Spleen (tissue), 11 donors: ENCODE results near the gene SNCAIP. TPM values are rescaled to one million over a fixed set of nuclear protein-coding genes. Genes with fewer than 3 reads are reported as not detected.

Source experiments
- DNase-seq: peaks from one replicate; pipeline ENCODE4 v3.0.0-alpha.2; 2020
- H3K27ac ChIP-seq, 8 donors: fragments of 200-600 bp; sonication (generic) in 7 of 8; 1 replicate in 4 of 8; 2 replicates in 4 of 8; pipeline versions ENCODE4 v1.5.0 to v1.8.0; 2016 to 2021; ENCODE audit warnings: inconsistent platforms in 4 of 8, mild to moderate bottlenecking in 4 of 8, moderate library complexity in 1 of 8
- H3K27me3 ChIP-seq, 7 donors: fragments of 200-600 bp; sonication (generic) in 6 of 7; replicated peaks in 1 of 7; 1 replicate in 4 of 7; 2 replicates in 3 of 7; pipeline versions ENCODE4 v1.5.0 to v1.8.0; 2016 to 2021; ENCODE audit warnings: inconsistent platforms in 3 of 7, mild to moderate bottlenecking in 1 of 7
- H3K36me3 ChIP-seq, 6 donors: fragments of 200-600 bp; sonication (generic) in 5 of 6; 1 replicate in 4 of 6; 2 replicates in 2 of 6; pipeline versions ENCODE4 v1.5.0 to v1.8.0; 2016 to 2021; ENCODE audit warnings: inconsistent platforms in 2 of 6
- H3K4me1 ChIP-seq, 6 donors: fragments of 200-600 bp; sonication (generic) in 5 of 6; 1 replicate in 3 of 6; 2 replicates in 3 of 6; pipeline versions ENCODE4 v1.5.0 to v1.8.0; 2016 to 2021; ENCODE audit warnings: inconsistent platforms in 3 of 6
- H3K4me3 ChIP-seq, 8 donors: fragments of 200-600 bp; sonication (generic) in 7 of 8; 1 replicate in 4 of 8; 2 replicates in 4 of 8; pipeline versions ENCODE4 v1.5.0 to v1.8.0; 2016 to 2021; ENCODE audit warnings: inconsistent platforms in 4 of 8, mild to moderate bottlenecking in 4 of 8, moderate library complexity in 2 of 8
- H3K9me3 ChIP-seq, 8 donors: fragments of 200-600 bp; sonication (generic) in 7 of 8; 1 replicate in 4 of 8; 2 replicates in 4 of 8; pipeline versions ENCODE4 v1.5.0 to v1.8.0; 2016 to 2021; ENCODE audit warnings: inconsistent platforms in 4 of 8
- POLR2A ChIP-seq, 3 donors: fragments of 450-650 bp; IDR thresholded peaks; one replicate each; pipeline ENCODE4 v1.5.1; 2017; ENCODE audit warnings: antibody characterized with exemption in 3 of 3, mild to moderate bottlenecking in 1 of 3
- POLR2AphosphoS5 ChIP-seq, 3 donors: sonication (generic); formaldehyde crosslinking; IDR thresholded peaks; one replicate each; pipeline ENCODE4 v1.5.1; 2017; ENCODE audit warnings: antibody characterized with exemption in 3 of 3
- WGBS, 5 donors: extraction: QIAGEN DNeasy Blood & Tissue Kit in 3 of 5; methylation state at CpG; one replicate each; pipeline versions ENCODE4 v1.1.5 to v1.1.7; 2013 to 2018; 5-methylcytosine and 5-hydroxymethylcytosine counted together
- intact Hi-C: fragments of 100-400 bp; cut with DNase I; formaldehyde crosslinking; loops from one replicate; pipeline ENCODE4 v1.15.0; 2023; ENCODE audit warnings: low total_unique reads
- polyA plus RNA-seq, 3 donors: library from polyadenylated mRNA; stranded (reverse); fragments of 200-250 nt; gene quantifications; one replicate each; pipeline ENCODE4 v1.2.1, GENCODE V29; 2013
- total RNA-seq, 7 donors: library from RNA; depleted of rRNA in 3 of 7; stranded (reverse); fragments of >200 nt in 3 of 7; fragmentation: NEBNext Ultra II Directional in 4 of 7; extraction: Animal tissue kit (Norgen Biotek cat#: 25700) in 4 of 7; gene quantifications; one replicate each; pipeline versions ENCODE4 v1.1.0 to v1.2.1, GENCODE V29; 2016 to 2021
- TF ChIP-seq, protein P1 (sequence below), 11 experiments: fragments of 200-600 bp in 7 of 11; fragments of 450-650 bp in 4 of 11; sonication (generic) in 4 of 11; IDR thresholded peaks in 8 of 11; conservative IDR thresholded peaks in 3 of 11; 1 replicate in 7 of 11; 2 replicates in 4 of 11; pipeline versions ENCODE4 v1.4.0 to v1.8.0; 2016 to 2021; ENCODE audit warnings: antibody characterized with exemption in 11 of 11, inconsistent platforms in 4 of 11, mild to moderate bottlenecking in 1 of 11
- donor health status: healthy with polysubstance abuse.
- donor health status: DM: no; HTN: no; CAD: no; lungs with moderate emphysema.
- donor health status: DM: no; HTN: no; CAD: no.
- donor health status: Bipolar disorder and iron deficiency.
- donor health status: healthy.
- donor health status: DM: no; HTN: no; CAD: no.
- donor health status: DM: yes; HTN: yes; CAD: no.

The SNCAIP gene
- total and polyA plus RNA-seq, 10 donors, result 5.4 to 51.3 (median 17.8) TPM

DNA sequence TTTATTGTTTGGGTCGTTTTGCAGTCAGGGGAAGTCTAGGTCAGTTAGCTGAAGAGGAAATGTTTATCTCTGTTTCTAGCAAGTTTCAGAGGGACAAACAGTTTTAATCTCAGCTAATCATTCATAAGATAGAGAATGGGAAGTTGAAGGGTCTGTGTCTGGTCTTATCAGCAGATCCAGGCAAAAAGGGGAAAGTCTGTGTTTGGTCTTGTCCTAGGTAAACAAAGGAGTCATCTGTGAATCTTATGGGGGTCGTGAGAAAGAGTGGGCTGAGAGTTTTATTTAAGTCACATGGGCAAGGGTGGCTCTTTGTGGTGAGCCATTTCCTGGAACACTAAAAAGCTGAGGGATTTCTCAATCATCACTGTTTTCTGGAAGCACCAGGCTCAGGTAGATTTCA lies 5.6 kb upstream of the SNCAIP start:
- Histone ChIP-seq H3K4me3 (no peak overlapping the region), H3K9me3 (peaks cover 0 to 8% (median 0%) of the 10 kb centered on the region in 8 donors), H3K4me1 (peaks cover 0 to 4% (median 0%) of the 10 kb centered on the region in 6 donors), H3K27me3 (peaks cover 0 to 22% (median 7%) of the 10 kb centered on the region in 7 donors), H3K27ac (no peak overlapping the region), H3K36me3 (no peaks in the 10 kb centered on the region)
- intact Hi-C loops, result no loop called here
- TF ChIP-seq POLR2A (IDR thresholded peaks at IDR 0.05), result no peak
- TF ChIP-seq POLR2AphosphoS5 (IDR thresholded peaks at IDR 0.05), result no peak
- TF ChIP-seq, protein P1, sequence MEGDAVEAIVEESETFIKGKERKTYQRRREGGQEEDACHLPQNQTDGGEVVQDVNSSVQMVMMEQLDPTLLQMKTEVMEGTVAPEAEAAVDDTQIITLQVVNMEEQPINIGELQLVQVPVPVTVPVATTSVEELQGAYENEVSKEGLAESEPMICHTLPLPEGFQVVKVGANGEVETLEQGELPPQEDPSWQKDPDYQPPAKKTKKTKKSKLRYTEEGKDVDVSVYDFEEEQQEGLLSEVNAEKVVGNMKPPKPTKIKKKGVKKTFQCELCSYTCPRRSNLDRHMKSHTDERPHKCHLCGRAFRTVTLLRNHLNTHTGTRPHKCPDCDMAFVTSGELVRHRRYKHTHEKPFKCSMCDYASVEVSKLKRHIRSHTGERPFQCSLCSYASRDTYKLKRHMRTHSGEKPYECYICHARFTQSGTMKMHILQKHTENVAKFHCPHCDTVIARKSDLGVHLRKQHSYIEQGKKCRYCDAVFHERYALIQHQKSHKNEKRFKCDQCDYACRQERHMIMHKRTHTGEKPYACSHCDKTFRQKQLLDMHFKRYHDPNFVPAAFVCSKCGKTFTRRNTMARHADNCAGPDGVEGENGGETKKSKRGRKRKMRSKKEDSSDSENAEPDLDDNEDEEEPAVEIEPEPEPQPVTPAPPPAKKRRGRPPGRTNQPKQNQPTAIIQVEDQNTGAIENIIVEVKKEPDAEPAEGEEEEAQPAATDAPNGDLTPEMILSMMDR (IDR thresholded peaks at IDR 0.05 in 8 of 11, conservative IDR thresholded peaks at IDR 0.05 in 3 of 11), result no peak
- WGBS, 5 donors, result 4 to 12% (median 8%) methylated on average over 2 of the region's 2 CpGs
- DNase-seq, result no peak

DNA sequence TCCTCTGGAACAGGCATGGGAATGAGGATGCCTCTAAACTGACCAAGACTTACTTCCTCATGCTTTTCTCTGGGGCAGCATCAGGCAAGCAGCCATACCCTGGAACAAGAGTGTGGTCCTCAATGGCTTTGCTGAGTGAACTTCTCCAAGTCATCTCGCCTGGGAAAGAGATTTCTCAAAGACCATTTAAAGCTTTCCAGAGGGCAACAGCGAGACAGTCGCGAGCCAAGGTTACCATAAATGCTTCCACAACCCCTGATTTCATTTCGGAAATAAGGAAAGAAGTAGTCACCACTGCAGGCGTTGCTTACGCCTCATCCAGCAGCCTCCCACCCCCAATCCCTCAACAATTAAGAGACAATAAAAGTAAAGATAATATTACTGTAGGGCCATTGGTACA lies 1.1 kb upstream of the SNCAIP start:
- 60 to 79% (median 65%) methylated on average over 7 of the region's 7 CpGs for WGBS, 5 donors
- H3K27me3 ChIP-seq, result peaks cover 0 to 64% (median 15%) of the 10 kb centered on the region in 7 donors
- H3K36me3 ChIP-seq, result no peaks in the 10 kb centered on the region
- TF ChIP-seq POLR2A (IDR thresholded peaks at IDR 0.05), result no peak
- no peak for TF ChIP-seq POLR2AphosphoS5 (IDR thresholded peaks at IDR 0.05)
- TF ChIP-seq, protein P1 (IDR thresholded peaks at IDR 0.05 in 8 of 11, conservative IDR thresholded peaks at IDR 0.05 in 3 of 11), result no peak
- H3K9me3 ChIP-seq, result peaks cover 0 to 8% (median 0%) of the 10 kb centered on the region in 8 donors
- intact Hi-C loops, result loop anchor here (10.0 kb wide), 1 partner anchor 84 kb away; no protein-coding TSS in a partner anchor
- H3K27ac ChIP-seq, result peak overlapping the region in 6 of 8 donors; percentile 48 to 86 (median 79)
- DNase-seq, result no peak
- H3K4me1 ChIP-seq, result peaks cover 0 to 23% (median 13%) of the 10 kb centered on the region in 6 donors
- peak overlapping the region in 4 of 8 donors; percentile 26 to 70 (median 54) for H3K4me3 ChIP-seq

DNA sequence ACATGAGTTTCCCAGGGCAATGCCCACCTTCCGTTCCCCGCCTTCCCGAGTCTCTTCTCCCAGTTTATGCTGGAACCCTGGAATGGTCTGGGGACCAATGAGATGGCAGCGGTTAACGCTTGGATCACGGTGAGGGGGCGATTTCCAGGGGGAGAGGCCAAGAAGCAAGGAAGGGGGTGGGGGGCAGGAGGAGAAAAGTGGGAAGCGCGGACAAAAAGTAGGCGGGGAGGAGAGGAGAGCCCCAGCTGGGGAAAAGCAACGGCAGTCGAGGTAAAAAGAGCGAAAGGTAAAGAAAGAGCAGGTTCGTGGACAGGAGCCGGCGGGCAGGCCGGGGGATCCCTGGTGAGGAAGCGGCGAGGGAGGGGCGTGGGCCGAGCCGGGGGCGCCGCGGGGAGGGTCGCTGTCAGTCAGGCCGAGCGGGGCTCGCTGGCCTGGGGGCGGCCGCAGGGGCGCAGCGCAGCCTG lies 508 bp upstream of the SNCAIP start:
- H3K27me3 ChIP-seq, result peaks cover 0 to 64% (median 15%) of the 10 kb centered on the region in 7 donors
- no peak for DNase-seq
- peak overlapping the region in 5 of 8 donors; percentile 26 to 70 (median 48) for H3K4me3 ChIP-seq
- WGBS, 5 donors, result 5 to 13% (median 6%) methylated on average over 13 to 33 of the region's 33 CpGs
- peaks cover 0 to 8% (median 0%) of the 10 kb centered on the region in 8 donors for H3K9me3 ChIP-seq
- no peaks in the 10 kb centered on the region for H3K36me3 ChIP-seq
- peaks cover 0 to 23% (median 13%) of the 10 kb centered on the region in 6 donors for H3K4me1 ChIP-seq
- peak overlapping the region in 7 of 8 donors; percentile 48 to 86 (median 78) for H3K27ac ChIP-seq
- intact Hi-C loops, result loop anchor here (10.0 kb wide), 1 partner anchor 83 kb away; no protein-coding TSS in a partner anchor
- TF ChIP-seq POLR2AphosphoS5 (IDR thresholded peaks at IDR 0.05) (no peak), POLR2A (IDR thresholded peaks at IDR 0.05) (no peak)

DNA sequence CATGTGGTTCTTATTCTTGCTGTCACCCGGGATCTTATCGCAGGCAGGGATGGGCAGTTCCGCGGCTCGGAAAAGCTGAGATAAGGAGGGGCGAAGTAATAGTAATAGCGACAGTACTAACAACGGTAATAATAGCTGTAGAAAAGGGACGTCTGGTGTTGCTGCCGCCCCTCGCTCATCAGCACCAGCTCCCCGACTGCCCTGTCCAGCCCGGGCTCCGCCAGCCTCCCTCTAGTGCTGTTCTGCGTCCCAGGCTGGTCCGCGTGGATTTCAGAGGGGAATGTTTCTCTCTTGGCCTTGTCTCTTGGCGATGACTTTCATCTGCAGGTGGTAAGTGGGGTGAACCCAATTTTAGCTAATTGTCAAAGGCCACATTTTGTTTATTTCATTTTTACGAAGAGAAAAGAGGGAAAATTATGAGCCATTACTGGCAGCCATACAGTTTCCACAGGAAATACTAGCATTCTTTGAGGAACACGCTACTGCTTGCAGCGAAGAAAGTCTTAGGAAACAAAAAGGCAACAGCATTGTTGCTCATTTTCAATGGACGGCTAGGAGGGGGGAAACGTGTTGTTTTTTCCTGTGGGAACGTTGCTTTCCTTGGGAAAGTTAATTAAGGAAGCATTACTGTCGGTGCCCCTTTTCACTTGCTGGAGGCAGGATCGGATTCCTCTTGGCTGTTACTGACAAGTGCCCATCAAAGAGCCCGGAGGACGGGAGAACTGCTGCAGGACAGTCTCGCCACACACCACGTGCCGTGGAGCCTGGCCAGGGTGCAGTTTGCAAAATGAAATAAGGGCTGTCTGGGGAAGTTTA lies 762 bp downstream of the SNCAIP start:
- intact Hi-C loops, result loop anchor here (10.0 kb wide), 1 partner anchor 82 kb away; no protein-coding TSS in a partner anchor
- H3K36me3 ChIP-seq, result no peaks in the 10 kb centered on the region
- peaks cover 0 to 8% (median 0%) of the 10 kb centered on the region in 8 donors for H3K9me3 ChIP-seq
- H3K27me3 ChIP-seq, result peaks cover 0 to 64% (median 15%) of the 10 kb centered on the region in 7 donors
- H3K27ac ChIP-seq, result peak overlapping the region; percentile 5 to 86 (median 78)
- H3K4me1 ChIP-seq, result peaks cover 0 to 23% (median 13%) of the 10 kb centered on the region in 6 donors
- 2 to 3% (median 2%) methylated on average over 31 of the region's 31 CpGs for WGBS, 5 donors
- H3K4me3 ChIP-seq, result peak overlapping the region; percentile 16 to 70 (median 47)
- TF ChIP-seq POLR2A (IDR thresholded peaks at IDR 0.05) (no peak), POLR2AphosphoS5 (IDR thresholded peaks at IDR 0.05) (no peak)
- TF ChIP-seq, protein P1 (IDR thresholded peaks at IDR 0.05 in 8 of 11, conservative IDR thresholded peaks at IDR 0.05 in 3 of 11), result no peak
- peak; percentile 69 for DNase-seq
